Activated CD8-positive, alpha-beta memory T cell treated with anti-CD3 and anti-CD28 coated beads, Interleukin-2, amount 50 U/mL, for 4 hours (primary cell): ENCODE results near the gene GRK4.
A peak's percentile ranks its signal among the peaks of the same experiment; 100 is the strongest.

ENCODE experiments used
- DNase-seq: peaks from one replicate; pipeline ENCODE4 v3.0.0-alpha.2; 2020

GRK4 gene

DNA sequence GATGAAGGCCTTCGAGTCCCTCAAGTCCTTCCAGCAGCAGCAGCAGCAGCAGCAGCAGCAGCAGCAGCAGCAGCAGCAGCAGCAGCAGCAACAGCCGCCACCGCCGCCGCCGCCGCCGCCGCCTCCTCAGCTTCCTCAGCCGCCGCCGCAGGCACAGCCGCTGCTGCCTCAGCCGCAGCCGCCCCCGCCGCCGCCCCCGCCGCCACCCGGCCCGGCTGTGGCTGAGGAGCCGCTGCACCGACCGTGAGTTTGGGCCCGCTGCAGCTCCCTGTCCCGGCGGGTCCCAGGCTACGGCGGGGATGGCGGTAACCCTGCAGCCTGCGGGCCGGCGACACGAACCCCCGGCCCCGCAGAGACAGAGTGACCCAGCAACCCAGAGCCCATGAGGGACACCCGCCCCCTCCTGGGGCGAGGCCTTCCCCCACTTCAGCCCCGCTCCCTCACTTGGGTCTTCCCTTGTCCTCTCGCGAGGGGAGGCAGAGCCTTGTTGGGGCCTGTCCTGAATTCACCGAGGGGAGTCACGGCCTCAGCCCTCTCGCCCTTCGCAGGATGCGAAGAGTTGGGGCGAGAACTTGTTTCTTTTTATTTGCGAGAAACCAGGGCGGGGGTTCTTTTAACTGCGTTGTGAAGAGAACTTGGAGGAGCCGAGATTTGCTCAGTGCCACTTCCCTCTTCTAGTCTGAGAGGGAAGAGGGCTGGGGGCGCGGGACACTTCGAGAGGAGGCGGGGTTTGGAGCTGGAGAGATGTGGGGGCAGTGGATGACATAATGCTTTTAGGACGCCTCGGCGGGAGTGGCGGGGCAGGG, 111.7 kb downstream of the GRK4 start:
- DNase-seq: peak; percentile 44

DNA sequence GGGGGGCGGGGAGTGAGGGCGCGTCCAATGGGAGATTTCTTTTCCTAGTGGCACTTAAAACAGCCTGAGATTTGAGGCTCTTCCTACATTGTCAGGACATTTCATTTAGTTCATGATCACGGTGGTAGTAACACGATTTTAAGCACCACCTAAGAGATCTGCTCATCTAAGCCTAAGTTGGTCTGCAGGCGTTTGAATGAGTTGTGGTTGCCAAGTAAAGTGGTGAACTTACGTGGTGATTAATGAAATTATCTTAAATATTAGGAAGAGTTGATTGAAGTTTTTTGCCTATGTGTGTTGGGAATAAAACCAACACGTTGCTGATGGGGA, 112.2 kb downstream of the GRK4 start:
- DNase-seq: no peak

DNA sequence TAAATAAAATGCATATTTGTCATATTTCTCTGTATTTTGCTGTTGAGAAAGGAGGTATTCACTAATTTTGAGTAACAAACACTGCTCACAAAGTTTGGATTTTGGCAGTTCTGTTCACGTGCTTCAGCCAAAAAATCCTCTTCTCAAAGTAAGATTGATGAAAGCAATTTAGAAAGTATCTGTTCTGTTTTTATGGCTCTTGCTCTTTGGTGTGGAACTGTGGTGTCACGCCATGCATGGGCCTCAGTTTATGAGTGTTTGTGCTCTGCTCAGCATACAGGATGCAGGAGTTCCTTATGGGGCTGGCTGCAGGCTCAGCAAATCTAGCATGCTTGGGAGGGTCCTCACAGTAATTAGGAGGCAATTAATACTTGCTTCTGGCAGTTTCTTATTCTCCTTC, 114.4 kb downstream of the GRK4 start:
- no peak for DNase-seq

DNA sequence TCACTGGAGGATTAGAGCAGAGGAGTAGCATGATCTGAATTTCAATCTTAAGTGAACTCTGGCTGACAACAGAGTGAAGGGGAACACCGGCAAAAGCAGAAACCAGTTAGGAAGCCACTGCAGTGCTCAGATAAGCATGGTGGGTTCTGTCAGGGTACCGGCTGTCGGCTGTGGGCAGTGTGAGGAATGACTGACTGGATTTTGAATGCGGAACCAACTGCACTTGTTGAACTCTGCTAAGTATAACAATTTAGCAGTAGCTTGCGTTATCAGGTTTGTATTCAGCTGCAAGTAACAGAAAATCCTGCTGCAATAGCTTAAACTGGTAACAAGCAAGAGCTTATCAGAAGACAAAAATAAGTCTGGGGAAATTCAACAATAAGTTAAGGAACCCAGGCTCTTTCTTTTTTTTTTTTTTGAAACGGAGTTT, 116.3 kb downstream of the GRK4 start:
- no peak for DNase-seq

DNA sequence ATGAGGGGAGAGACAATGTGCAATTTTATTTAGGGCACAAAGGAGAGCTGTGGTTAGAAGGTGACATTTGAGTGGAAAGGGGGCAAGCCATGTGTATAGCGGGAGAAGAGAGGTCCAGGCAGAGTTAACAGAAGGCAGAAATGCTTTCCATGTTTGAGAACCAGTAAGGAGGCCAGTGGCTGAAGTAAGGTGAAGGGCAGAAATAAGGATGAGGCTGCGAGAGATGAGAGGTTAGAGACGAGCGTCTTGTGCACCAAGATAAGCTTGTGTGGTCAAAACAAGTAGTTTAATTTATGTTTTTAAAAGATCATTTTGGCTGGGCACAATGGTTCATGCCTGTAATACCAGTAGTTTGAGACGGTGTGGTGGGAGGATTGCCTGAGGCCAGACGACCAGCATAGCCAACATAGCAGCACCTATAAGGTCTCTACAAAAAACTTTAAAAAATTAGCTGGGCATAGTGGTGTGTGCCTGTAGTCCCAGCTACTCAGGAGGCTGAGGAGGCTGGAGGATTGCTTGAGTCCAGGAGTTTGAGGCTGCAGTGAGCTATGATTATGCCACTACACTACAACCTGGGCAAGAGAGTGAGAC, 119.6 kb downstream of the GRK4 start:
- DNase-seq: no peak

DNA sequence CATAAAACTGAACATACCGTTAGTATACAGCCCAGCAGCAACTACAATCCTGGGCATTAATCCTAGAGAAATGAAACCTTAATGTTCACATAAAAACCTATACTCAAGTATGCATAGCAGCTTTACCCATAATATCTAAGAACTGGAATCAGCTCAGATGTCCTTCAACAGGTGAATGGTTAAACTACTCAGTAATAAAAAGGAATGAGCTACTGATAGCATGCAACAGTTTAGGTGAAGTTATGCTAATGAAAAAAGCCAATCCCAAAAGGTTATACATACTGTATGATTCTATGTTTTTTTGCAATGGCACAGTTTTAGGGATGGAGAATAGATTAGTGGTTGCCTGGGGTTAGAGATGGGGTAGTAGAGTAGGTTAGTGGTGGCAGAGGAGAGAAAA, 120.4 kb downstream of the GRK4 start:
- no peak for DNase-seq

DNA sequence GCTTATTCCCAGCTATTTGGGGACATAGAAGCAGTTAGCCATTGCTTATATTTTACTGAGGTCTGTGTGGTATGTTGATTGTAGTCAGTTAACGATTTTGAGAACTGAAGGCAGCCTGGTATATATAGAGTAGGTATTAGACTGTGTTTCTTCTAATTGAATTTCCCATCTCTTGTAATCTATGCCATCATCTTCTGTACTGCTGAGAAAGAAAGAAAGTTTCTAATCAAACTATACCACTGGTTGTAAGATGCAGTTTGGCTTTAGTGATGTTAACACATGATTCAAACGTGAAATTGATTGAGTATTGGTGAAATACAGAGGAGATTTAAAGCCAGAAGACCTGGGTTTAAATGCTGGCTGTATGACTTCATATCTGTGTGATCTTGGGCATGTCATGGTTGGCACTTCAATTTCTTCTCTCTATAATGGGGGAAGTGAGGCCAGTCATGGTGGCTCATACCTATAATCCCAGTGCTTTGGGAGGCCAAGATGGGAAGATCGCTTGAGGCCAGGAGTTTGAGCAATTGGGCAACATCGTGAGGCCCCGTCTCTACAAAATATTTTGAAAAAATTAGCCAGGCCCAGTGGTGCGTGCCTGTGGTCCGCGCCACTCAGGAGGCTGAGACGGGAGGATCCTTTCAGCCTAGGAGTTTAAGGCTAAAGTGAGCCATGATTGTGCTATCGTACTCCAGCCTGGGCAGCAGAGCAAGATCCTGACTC, 122.7 kb downstream of the GRK4 start:
- no peak for DNase-seq

DNA sequence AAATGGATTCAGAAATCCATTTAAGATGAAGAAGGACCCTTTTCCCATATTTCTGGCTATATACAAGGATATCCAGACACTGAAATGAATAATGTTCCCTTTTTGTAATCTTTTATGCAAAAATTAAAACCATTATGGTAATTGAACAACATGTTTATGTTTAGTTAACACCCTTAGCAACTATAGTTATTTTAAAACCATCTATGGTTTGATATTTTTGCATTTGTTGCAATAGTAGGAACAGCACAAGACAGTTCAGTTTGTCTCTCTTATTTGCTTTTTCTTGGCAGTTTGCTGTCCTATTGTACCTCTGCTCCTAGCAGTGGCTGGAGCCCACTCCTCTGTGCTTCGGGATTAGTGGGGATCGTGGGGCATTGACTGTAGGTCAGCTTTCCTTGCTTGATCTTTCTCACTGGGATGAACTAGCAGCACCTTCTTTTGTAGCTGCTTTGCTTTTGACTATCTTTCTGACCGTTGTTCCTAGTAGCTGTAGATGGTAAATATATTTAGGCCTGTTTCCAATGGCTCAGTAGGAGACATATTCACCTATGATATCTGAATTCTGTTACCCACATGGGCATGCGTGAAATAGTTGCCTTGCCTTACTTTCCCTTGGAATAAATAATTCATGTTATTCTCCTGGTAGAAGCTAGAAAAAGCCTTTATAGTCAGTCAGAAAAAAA, 123.9 kb downstream of the GRK4 start:
- no peak for DNase-seq
